Left ventricle myocardium inferior (tissue), 1 donor: ENCODE data around the gene CADPS. TPM values are rescaled to one million over a fixed set of nuclear protein-coding genes. Genes with fewer than 3 reads are reported as not detected.

Source experiments
- DNase-seq: peaks from one replicate; pipeline ENCODE4 v3.0.0-alpha.2; 2020
- H3K27ac ChIP-seq: fragments of 200-600 bp; replicated peaks from 2 replicates; pipeline ENCODE4 v1.8.0; 2021
- H3K27me3 ChIP-seq: fragments of 200-600 bp; 2 replicates; pipeline ENCODE4 v1.8.0; 2021; ENCODE audit warnings: low read depth
- H3K36me3 ChIP-seq: fragments of 200-600 bp; 2 replicates; pipeline ENCODE4 v1.8.0; 2021
- H3K4me1 ChIP-seq: fragments of 200-600 bp; 2 replicates; pipeline ENCODE4 v1.8.0; 2021
- H3K4me3 ChIP-seq: fragments of 200-600 bp; 2 replicates; pipeline ENCODE4 v1.8.0; 2021; ENCODE audit warnings: mild to moderate bottlenecking, moderate library complexity
- H3K9me3 ChIP-seq: fragments of 200-600 bp; replicated peaks from 2 replicates; pipeline ENCODE4 v1.8.0; 2021
- CTCF ChIP-seq: fragments of 200-600 bp; IDR thresholded peaks from 2 replicates; pipeline ENCODE4 v1.8.0; 2021; ENCODE audit warnings: antibody characterized with exemption, mild to moderate bottlenecking, borderline replicate concordance
- intact Hi-C: fragments of 100-400 bp; cut with micrococcal nuclease; formaldehyde crosslinking; loops from one replicate; pipeline ENCODE4 v1.11.0; 2022
- total RNA-seq: library from RNA; stranded (reverse); fragmentation: NEBNext Ultra II Directional; extraction: Animal tissue kit (Norgen Biotek cat#: 25700); gene quantifications from one replicate; pipeline ENCODE4 v1.2.1, GENCODE V29; 2021
- donor health status: DM: no; HTN: yes; CAD: no; lungs with severe emphysema.

The CADPS gene
- total RNA-seq, 1 donor from 2014 or later, result 25.0 TPM

- H3K27me3 ChIP-seq, result peaks cover 100% of the 10 kb centered on the region
- peaks cover 67% of the 10 kb centered on the region for H3K4me1 ChIP-seq
- peak overlapping the region; percentile 36 for H3K4me3 ChIP-seq
- DNase-seq, result no peak
- H3K9me3 ChIP-seq, result no peaks in the 10 kb centered on the region
- intact Hi-C loops, result no loop called here
- no peaks in the 10 kb centered on the region for H3K36me3 ChIP-seq
- no peak for TF ChIP-seq CTCF
- H3K27ac ChIP-seq, result no peak overlapping the region
Observed at GRCh38 chr3:62372621-62373041, 502.6 kb downstream of the CADPS start.

- Histone ChIP-seq H3K27ac (no peak overlapping the region), H3K4me1 (peaks cover 68% of the 10 kb centered on the region), H3K9me3 (no peaks in the 10 kb centered on the region), H3K36me3 (no peaks in the 10 kb centered on the region), H3K27me3 (peaks cover 100% of the 10 kb centered on the region), H3K4me3 (peak overlapping the region; percentile 36)
- no peak for DNase-seq
- TF ChIP-seq CTCF, result no peak
- intact Hi-C loops, result no loop called here
Observed at GRCh38 chr3:62371720-62372591, 503.3 kb downstream of the CADPS start.

- H3K27me3 ChIP-seq, result peaks cover 100% of the 10 kb centered on the region
- H3K4me1 ChIP-seq, result peaks cover 68% of the 10 kb centered on the region
- H3K9me3 ChIP-seq, result no peaks in the 10 kb centered on the region
- no peak overlapping the region for H3K4me3 ChIP-seq
- no peak for TF ChIP-seq CTCF
- no peak overlapping the region for H3K27ac ChIP-seq
- H3K36me3 ChIP-seq, result no peaks in the 10 kb centered on the region
- intact Hi-C loops, result no loop called here
- DNase-seq, result no peak
Observed at GRCh38 chr3:62370858-62371719, 504.1 kb downstream of the CADPS start.

GRCh38 chr3:62370112-62370857, 504.9 kb downstream of the CADPS start:
- Histone ChIP-seq H3K36me3 (no peaks in the 10 kb centered on the region), H3K27me3 (peaks cover 100% of the 10 kb centered on the region), H3K9me3 (no peaks in the 10 kb centered on the region), H3K27ac (no peak overlapping the region), H3K4me3 (no peak overlapping the region), H3K4me1 (peaks cover 68% of the 10 kb centered on the region)
- no peak for TF ChIP-seq CTCF
- intact Hi-C loops, result no loop called here
- no peak for DNase-seq

GRCh38 chr3:62369476-62369743, 505.8 kb downstream of the CADPS start:
- no peak for TF ChIP-seq CTCF
- intact Hi-C loops, result no loop called here
- Histone ChIP-seq H3K27me3 (peaks cover 100% of the 10 kb centered on the region), H3K4me1 (peaks cover 64% of the 10 kb centered on the region), H3K4me3 (peak overlapping the region; percentile 47), H3K9me3 (no peaks in the 10 kb centered on the region), H3K27ac (no peak overlapping the region), H3K36me3 (no peaks in the 10 kb centered on the region)
- no peak for DNase-seq
